GM12874 (cell line): Measurements from ENCODE around the gene SEMA4C.

Experiments used
- TF ChIP-seq, protein P1 (sequence below): IDR thresholded peaks from 2 replicates; pipeline ENCODE4 v1.5.1; 2011; ENCODE audit warnings: low read depth, mild to moderate bottlenecking, control low read depth, low read length, moderate library complexity; ENCODE audit not compliant: insufficient read depth

The SEMA4C gene

DNA sequence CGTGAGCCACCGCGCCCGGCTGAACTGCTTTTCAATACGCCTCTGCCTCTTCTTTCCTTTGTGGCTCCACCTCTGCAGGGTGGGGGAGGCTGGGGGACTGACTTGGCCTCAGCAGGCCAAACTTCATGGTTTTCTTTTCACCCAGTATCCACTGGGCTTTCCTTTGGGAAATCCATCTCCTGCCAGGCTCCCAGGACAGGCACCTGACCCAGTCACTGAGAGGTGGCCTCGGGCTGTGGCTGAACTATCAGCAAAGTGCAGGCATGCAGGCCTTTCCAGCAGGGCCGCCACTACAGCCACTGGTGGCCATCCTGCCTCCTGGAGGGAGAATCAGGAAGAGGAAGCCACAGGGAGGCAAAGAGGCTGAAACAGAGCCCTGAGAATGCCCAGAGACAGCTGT lies 33.4 kb upstream of the SEMA4C start:
- TF ChIP-seq, protein P1, sequence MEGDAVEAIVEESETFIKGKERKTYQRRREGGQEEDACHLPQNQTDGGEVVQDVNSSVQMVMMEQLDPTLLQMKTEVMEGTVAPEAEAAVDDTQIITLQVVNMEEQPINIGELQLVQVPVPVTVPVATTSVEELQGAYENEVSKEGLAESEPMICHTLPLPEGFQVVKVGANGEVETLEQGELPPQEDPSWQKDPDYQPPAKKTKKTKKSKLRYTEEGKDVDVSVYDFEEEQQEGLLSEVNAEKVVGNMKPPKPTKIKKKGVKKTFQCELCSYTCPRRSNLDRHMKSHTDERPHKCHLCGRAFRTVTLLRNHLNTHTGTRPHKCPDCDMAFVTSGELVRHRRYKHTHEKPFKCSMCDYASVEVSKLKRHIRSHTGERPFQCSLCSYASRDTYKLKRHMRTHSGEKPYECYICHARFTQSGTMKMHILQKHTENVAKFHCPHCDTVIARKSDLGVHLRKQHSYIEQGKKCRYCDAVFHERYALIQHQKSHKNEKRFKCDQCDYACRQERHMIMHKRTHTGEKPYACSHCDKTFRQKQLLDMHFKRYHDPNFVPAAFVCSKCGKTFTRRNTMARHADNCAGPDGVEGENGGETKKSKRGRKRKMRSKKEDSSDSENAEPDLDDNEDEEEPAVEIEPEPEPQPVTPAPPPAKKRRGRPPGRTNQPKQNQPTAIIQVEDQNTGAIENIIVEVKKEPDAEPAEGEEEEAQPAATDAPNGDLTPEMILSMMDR, result no peak

DNA sequence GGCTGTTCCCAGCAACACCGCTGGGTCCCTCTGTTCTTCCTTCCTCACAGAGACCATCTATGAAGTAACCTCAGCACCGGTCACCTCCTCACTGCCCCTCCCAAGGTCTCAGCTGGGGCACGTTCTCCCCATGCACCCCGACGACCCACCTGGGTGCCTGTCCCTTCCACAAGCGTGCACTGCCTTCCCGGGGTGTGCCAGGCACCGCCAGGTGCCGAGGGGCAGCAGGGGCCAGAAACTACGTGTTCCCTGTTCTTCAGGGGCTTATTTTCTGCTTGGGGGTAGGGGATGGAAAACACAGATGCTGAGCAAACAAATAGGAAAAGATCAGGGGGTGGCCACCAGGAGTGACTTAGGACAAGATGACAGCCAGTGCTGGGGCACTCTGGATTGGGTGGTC lies 30.4 kb upstream of the SEMA4C start:
- TF ChIP-seq, protein P1, result no peak

DNA sequence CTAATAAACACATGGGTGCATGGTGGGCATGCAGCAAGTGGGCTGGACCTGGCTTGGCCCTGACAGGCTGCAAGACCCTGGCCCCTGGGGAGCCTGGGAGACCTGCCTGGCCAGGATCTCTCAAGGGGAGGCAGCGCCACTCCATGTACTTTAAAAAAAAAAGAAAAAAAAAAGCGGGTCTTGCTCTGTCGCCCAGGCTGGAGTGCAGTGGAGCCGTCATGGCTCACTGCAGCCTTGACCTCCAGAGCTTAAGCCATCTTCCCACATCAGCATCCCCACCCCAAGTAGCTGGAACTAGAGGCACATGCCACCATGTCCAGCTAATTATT lies 29.5 kb upstream of the SEMA4C start:
- TF ChIP-seq, protein P1, result no peak

DNA sequence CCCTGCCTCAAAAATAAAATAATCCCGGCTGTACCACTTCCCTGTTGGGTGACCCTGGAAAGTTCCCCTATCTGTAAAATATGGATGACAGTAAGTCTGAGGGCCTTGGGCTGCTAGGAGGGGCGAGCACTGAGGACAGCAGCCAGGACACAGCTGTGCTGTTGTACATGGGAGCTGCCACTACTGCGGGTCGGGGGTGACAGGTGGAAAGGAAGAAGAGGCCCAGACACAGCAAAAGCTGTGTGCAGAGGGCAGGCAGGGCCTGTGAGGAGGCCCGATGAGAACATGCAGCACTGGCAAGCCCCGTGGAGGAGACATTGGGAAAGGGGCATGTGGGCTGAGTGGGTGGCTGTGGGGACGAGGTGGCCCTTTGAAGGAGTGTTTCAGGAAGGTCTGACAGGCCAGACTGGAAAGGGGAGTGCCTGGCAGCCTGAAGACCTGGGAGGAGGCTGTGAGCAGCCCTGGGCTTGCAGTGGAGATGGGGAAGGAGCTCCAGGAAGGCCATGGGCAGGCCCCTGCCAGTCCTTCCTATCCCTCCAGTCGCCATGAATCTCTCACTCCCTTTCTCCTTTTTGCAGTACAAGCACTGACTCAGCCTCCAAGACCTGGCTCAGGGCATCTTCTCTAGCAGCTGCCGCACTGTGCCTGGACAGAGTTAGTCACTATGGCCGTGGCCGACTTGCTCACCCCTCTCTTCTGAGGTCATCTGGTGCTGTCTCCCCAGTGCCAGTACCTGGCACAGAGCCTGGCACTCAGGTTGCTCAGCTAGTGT lies 28.9 kb upstream of the SEMA4C start:
- TF ChIP-seq, protein P1, result no peak

DNA sequence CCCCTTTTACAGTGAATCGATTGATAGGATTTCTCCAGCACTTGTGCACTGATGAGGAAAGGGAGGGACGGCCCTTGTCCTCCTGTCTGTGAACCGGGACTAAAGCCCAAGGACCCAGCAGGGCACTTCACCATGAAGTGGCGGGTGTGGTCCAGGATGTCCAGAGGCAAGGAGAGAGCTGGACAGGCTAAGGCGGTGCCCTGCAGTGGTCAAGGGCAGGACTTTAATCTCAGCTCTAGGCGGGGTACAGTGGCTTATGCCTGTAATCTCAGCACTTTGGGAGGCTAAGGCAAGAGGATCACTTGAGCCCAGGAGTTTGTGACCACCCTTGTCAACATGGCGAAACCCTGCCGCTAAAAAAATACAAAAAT lies 28.2 kb upstream of the SEMA4C start:
- TF ChIP-seq, protein P1, result no peak

DNA sequence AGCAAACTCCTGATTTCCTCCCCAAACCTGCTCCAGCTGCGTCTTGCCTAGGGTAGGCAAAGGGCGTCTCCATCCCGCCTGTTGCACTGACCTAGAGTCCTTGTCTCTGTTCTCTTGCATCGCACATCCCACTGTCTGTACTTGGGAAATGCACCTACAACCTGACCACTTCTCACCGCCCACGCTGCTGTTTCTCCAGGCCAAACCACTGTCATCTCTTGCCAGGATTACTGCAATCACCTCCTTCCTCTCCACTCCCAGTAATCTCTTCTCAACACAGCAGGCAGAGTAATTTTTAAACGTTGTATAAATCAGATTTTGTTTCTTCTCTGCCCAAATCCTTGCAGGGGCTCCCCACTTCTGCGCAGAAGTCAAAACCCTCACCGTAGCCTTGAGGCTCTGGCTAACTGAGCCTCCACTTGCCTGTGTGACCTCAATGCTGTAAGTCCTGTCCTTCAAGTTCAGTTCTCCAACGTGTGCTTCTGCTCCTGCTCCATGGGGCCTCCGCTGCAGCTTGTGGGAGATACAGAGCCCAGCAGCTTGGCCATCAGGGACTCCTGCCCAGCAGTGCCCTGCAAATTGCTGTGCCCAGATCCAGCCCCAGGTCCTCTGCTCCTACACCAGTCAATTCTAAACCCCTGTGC lies 27.7 kb upstream of the SEMA4C start:
- TF ChIP-seq, protein P1, result no peak

DNA sequence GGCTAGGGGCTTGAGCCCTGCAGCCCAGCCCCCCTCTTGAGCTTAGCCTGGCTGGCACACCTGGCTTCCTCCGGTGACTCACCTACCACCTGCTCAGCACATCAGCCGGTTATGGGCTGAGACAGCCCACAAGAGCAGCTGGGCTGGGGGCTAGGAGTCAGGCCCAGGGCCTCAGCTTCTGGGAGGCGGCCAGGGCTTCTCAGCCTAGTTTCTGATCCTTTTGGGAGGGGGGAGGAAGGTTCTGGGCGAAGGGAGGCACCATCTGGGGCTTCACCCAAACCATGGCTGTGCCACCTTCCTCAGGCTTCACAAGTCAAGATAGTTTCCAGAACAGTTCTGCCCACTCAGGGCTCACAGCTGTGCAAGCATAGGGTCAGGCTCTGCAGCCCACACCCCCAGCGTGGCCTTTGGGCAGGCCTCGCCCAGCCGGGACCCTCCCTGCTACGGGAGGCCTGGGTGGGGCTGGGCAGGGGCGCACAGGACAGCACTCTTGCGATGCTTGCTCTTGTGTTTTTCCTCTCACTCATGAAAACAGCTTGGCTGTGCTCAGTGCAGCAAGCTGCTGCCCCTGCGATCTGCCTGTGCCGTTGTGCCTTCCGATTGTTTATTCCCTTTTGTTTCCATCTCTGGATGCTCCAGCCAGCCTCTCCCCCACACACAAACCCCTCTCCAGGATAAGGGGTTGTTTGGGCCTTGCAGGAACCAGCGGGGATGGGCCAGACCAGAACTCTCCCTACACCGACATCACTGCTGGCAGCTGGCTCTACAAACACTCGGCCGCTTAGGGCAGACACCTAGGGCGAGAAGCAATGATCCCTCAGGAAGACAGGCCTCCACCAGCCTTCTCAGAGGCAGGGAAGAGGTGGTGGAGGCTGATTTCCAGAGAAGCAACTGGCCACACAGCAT lies 26.1 kb upstream of the SEMA4C start:
- TF ChIP-seq, protein P1, result no peak
